Thoracic aorta (tissue), 2 donors: ENCODE data around the gene ANXA6. TPM values are rescaled to one million over a fixed set of nuclear protein-coding genes. Genes with fewer than 3 reads are reported as not detected.
A peak's percentile ranks its signal among the peaks of the same experiment; 100 is the strongest.

Experiments used
- ATAC-seq: fragments of 150-250 bp; one replicate; pipeline ENCODE4 v1.8.0; 2017; ENCODE audit warnings: low read depth; ENCODE audit not compliant: insufficient number of reproducible peaks, low FRiP score
- DNase-seq: peaks from one replicate; pipeline ENCODE4 v3.0.0-alpha.2; 2020; ENCODE audit warnings: low spot score
- H3K27ac ChIP-seq, 2 donors: fragments of 200-600 bp; sonication (generic); 1 replicate in 1 of 2; 2 replicates in 1 of 2; pipeline ENCODE4 v1.5.1; 2016; ENCODE audit warnings: mild to moderate bottlenecking in 2 of 2, moderate library complexity in 2 of 2
- H3K27me3 ChIP-seq: fragments of 200-600 bp; sonication (generic); replicated peaks from 2 replicates; pipeline ENCODE4 v1.6.0; 2016; ENCODE audit warnings: mild to moderate bottlenecking; ENCODE audit not compliant: insufficient read depth
- H3K36me3 ChIP-seq: fragments of 200-600 bp; sonication (generic); one replicate; pipeline ENCODE4 v1.5.1; 2016
- H3K4me1 ChIP-seq, 2 donors: fragments of 200-600 bp; sonication (generic); 1 replicate in 1 of 2; 2 replicates in 1 of 2; pipeline versions ENCODE4 v1.5.1 to v1.6.0; 2016; ENCODE audit warnings: low read depth in 2 of 2, mild to moderate bottlenecking in 1 of 2; ENCODE audit not compliant: control insufficient read depth in 1 of 2
- H3K4me3 ChIP-seq: fragments of 200-600 bp; sonication (generic); 2 replicates; pipeline ENCODE4 v1.5.1; 2016; ENCODE audit warnings: mild to moderate bottlenecking
- H3K9me3 ChIP-seq: fragments of 200-600 bp; sonication (generic); 2 replicates; pipeline ENCODE4 v1.5.1; 2016
- CTCF ChIP-seq: fragments of 200-600 bp; sonication (generic); IDR thresholded peaks from one replicate; pipeline ENCODE4 v1.5.1; 2019; ENCODE audit warnings: antibody characterized with exemption
- total RNA-seq, 2 donors: library from RNA; depleted of rRNA; stranded (reverse); fragments of >200 nt; gene quantifications; one replicate each; pipeline versions ENCODE4 v1.1.0 to v1.2.3, GENCODE V29; 2016

Gene ANXA6
- total RNA-seq, 2 donors from 2014 or later, result 207 to 349 TPM

GRCh38 chr5:151087486-151087885, 70.1 kb downstream of the ANXA6 start:
- TF ChIP-seq CTCF, result no peak
- Histone ChIP-seq H3K4me3 (no peak overlapping the region), H3K36me3 (no peaks in the 10 kb centered on the region), H3K27me3 (no peaks in the 10 kb centered on the region), H3K4me1 (peaks cover 21 to 32% of the 10 kb centered on the region in 2 donors), H3K27ac (no peak overlapping the region), H3K9me3 (no peaks in the 10 kb centered on the region)
- ATAC-seq, result no peak
- no peak for DNase-seq

- H3K4me3 ChIP-seq, result no peak overlapping the region
- DNase-seq (no peak), ATAC-seq (no peak)
- no peaks in the 10 kb centered on the region for H3K9me3 ChIP-seq
- peak overlapping the region; percentile 38 for H3K27ac ChIP-seq
- H3K4me1 ChIP-seq, result peaks cover 26 to 37% of the 10 kb centered on the region in 2 donors
- no peaks in the 10 kb centered on the region for H3K27me3 ChIP-seq
- TF ChIP-seq CTCF, result no peak
- no peaks in the 10 kb centered on the region for H3K36me3 ChIP-seq
Observed at GRCh38 chr5:151086905-151087360, 70.6 kb downstream of the ANXA6 start.

- no peaks in the 10 kb centered on the region for H3K36me3 ChIP-seq
- no peak for TF ChIP-seq CTCF
- H3K4me1 ChIP-seq, result peaks cover 28 to 42% of the 10 kb centered on the region in 2 donors
- no peak for DNase-seq
- no peak overlapping the region for H3K4me3 ChIP-seq
- no peaks in the 10 kb centered on the region for H3K27me3 ChIP-seq
- ATAC-seq, result no peak
- peak overlapping the region; percentile 38 for H3K27ac ChIP-seq
- no peaks in the 10 kb centered on the region for H3K9me3 ChIP-seq
Observed at GRCh38 chr5:151086192-151086869, 71.2 kb downstream of the ANXA6 start.

- peak overlapping the region; percentile 38 for H3K27ac ChIP-seq
- H3K36me3 ChIP-seq, result no peaks in the 10 kb centered on the region
- TF ChIP-seq CTCF, result no peak
- no peaks in the 10 kb centered on the region for H3K9me3 ChIP-seq
- peaks cover 28 to 42% of the 10 kb centered on the region in 2 donors for H3K4me1 ChIP-seq
- H3K27me3 ChIP-seq, result no peaks in the 10 kb centered on the region
- no peak for DNase-seq
- no peak for ATAC-seq
- H3K4me3 ChIP-seq, result no peak overlapping the region
Observed at GRCh38 chr5:151085517-151086041, 72.0 kb downstream of the ANXA6 start.

GRCh38 chr5:151084363-151084762, 73.2 kb downstream of the ANXA6 start:
- DNase-seq (no peak), ATAC-seq (no peak)
- no peak overlapping the region for H3K27ac ChIP-seq

More at GRCh38 chr5:151084363-151084762, 73.2 kb downstream of the ANXA6 start:
- H3K27me3 ChIP-seq, result no peaks in the 10 kb centered on the region
- peaks cover 34 to 51% of the 10 kb centered on the region in 2 donors for H3K4me1 ChIP-seq
- H3K36me3 ChIP-seq, result no peaks in the 10 kb centered on the region
- no peak overlapping the region for H3K4me3 ChIP-seq
- no peak for TF ChIP-seq CTCF
- H3K9me3 ChIP-seq, result no peaks in the 10 kb centered on the region
